Activated CD8-positive, alpha-beta memory T cell treated with anti-CD3 and anti-CD28 coated beads for 1 hour (primary cell): ENCODE results near the gene PSME4.

Experiments
- DNase-seq, 2 donors: peaks; one replicate each; pipeline ENCODE4 v3.0.0-alpha.2; 2020; ENCODE audit warnings: low read depth in 1 of 2; ENCODE audit errors: extremely low read depth in 1 of 2

The PSME4 gene

GRCh38 chr2:53970724-53971602, at the start of gene PSME4:
PSME4 (minus strand) TSS chr2:53970993; CDS start chr2:53970784, 209 bp downstream.
- DNase-seq, result peak; percentile 80 to 95

- DNase-seq, result no peak
Measured at GRCh38 chr2:54015798-54016699, 45.3 kb upstream of the PSME4 start.

- no peak for DNase-seq
Measured at GRCh38 chr2:54013996-54014395, 43.2 kb upstream of the PSME4 start.

- DNase-seq, result no peak
Measured at GRCh38 chr2:54012538-54013141, 41.8 kb upstream of the PSME4 start.

- no peak for DNase-seq
Measured at GRCh38 chr2:54009549-54009948, 38.8 kb upstream of the PSME4 start.

- no peak for DNase-seq
Measured at GRCh38 chr2:54008439-54008838, 37.6 kb upstream of the PSME4 start.

GRCh38 chr2:54000524-54000923, 29.7 kb upstream of the PSME4 start:
- no peak for DNase-seq

GRCh38 chr2:54000122-54000521, 29.3 kb upstream of the PSME4 start:
- DNase-seq, result no peak

GRCh38 chr2:53998834-53999233, 28.0 kb upstream of the PSME4 start:
- no peak for DNase-seq

- no peak for DNase-seq
Measured at GRCh38 chr2:53994818-53995808, 24.3 kb upstream of the PSME4 start.

GRCh38 chr2:53991948-53992347, 21.2 kb upstream of the PSME4 start:
- DNase-seq, result no peak

- no peak for DNase-seq
Measured at GRCh38 chr2:53989210-53989862, 18.5 kb upstream of the PSME4 start.

GRCh38 chr2:53987336-53987921, 16.6 kb upstream of the PSME4 start:
- DNase-seq, result no peak

- DNase-seq, result no peak
Measured at GRCh38 chr2:53985646-53986045, 14.9 kb upstream of the PSME4 start.

- DNase-seq, result peak in 1 of 2 donors; percentile 2
Measured at GRCh38 chr2:53969968-53970723, 647 bp downstream of the PSME4 start.

- DNase-seq, result no peak
Measured at GRCh38 chr2:53969285-53969967, 1.4 kb downstream of the PSME4 start.

- no peak for DNase-seq
Measured at GRCh38 chr2:53964987-53965687, 5.7 kb downstream of the PSME4 start.
